Ishikawa (cell line): Measurements from ENCODE around the gene SLC25A11.

Source experiments
- CEBPB ChIP-seq: IDR thresholded peaks from 2 replicates; pipeline ENCODE4 v1.6.1; 2012
- EP300 ChIP-seq: IDR thresholded peaks from 2 replicates; pipeline ENCODE4 v1.6.1; 2012; ENCODE audit warnings: borderline replicate concordance
- MAX ChIP-seq: IDR thresholded peaks from 2 replicates; pipeline ENCODE4 v1.6.1; 2012
- RAD21 ChIP-seq: IDR thresholded peaks from 2 replicates; pipeline ENCODE4 v1.6.1; 2012; ENCODE audit warnings: low read depth
- YY1 ChIP-seq: IDR thresholded peaks from 2 replicates; pipeline ENCODE4 v1.6.1; 2012; ENCODE audit warnings: low read depth

GRCh38 chr17:4895657-4896331, 44.1 kb downstream of the SLC25A11 start:
- TF ChIP-seq EP300 (no peak), MAX (no peak), YY1 (no peak), CEBPB (no peak), RAD21 (no peak)
